Activated T-helper 2 cell treated with anti-CD3 and anti-CD28 coated beads, Interferon-gamma antibody, Interleukin-2, Interleukin-4, amounts not matched to agents 10 μg/mL and 5 μg/mL and 100 μg/mL, durations not matched to agents 14 hours and 24 hours and 36 hours (primary cell): ENCODE results near the gene ZNF446. TPM values are rescaled to one million over a fixed set of nuclear protein-coding genes. Genes with fewer than 3 reads are reported as not detected.
"Not testable (repeated sequence)": the region's sequence is repeated elsewhere in the genome, so short reads cannot be mapped to it uniquely, and the experiment has no call there.

Experiments used
- DNase-seq: peaks from one replicate; pipeline ENCODE4 v3.0.0; 2021; ENCODE audit warnings: low spot score
- H3K27ac Mint-ChIP-seq: one replicate; pipeline ENCODE4 v1.8.0; 2021; ENCODE audit warnings: mixed read lengths
- H3K27me3 Mint-ChIP-seq: one replicate; pipeline ENCODE4 v1.8.0; 2021; ENCODE audit warnings: low read depth, mixed read lengths
- H3K36me3 Mint-ChIP-seq: one replicate; pipeline ENCODE4 v1.8.0; 2021; ENCODE audit warnings: low read depth, mixed read lengths
- H3K4me1 Mint-ChIP-seq: one replicate; pipeline ENCODE4 v1.8.0; 2021; ENCODE audit warnings: low read depth, mixed read lengths
- H3K4me3 Mint-ChIP-seq: one replicate; pipeline ENCODE4 v1.8.0; 2021; ENCODE audit warnings: low read depth, mild to moderate bottlenecking, moderate library complexity, mixed read lengths
- H3K9me3 Mint-ChIP-seq: one replicate; pipeline ENCODE4 v1.8.0; 2021; ENCODE audit warnings: mixed read lengths
- intact Hi-C: fragments of 100-400 bp; cut with micrococcal nuclease; formaldehyde crosslinking; loops from one replicate; pipeline ENCODE4 v1.15.1; 2023
- total RNA-seq: library from RNA; stranded (reverse); gene quantifications from 2 replicates; pipeline ENCODE4 v1.2.3, GENCODE V29; 2022

The ZNF446 gene
- total RNA-seq, 1 donor from 2014 or later, result 6.9 TPM

DNA sequence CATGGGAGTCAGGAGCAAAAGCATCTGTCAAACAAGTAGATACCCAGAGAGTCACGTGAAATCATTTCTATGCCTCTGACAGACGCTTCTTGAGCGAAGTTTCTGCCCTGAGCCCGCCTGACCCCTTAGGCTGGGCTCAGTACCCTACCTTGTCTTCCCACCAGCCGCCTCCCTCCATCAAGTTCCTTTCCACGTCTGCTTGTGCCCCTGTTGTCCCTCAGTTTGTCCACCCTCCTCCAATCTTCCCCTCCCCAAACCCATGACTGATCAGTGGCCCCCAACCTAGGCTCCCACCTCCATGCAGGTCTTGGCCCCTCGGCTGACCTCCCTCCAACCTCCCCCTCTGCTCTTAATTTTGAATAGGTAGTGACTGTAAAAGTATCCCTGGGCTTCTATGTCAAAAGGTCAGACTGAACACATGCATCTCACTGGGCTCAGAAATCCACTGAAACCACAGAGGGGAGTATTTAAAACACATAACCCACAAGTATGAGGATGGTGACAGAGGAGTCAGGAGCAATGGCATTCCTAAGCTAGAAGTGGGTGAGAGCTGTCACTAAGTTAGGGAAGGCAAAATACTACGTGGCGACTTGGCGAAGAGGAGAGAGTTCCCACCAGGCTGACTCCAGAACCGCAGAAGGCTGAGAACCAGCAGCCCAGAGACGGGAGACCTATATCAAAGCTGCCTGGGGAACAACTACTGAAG is 1.7 kb upstream of the ZNF446 start:
- intact Hi-C loops, result no loop called here
- no peak for DNase-seq
- peaks cover 27% of the 10 kb centered on the region for H3K36me3 Mint-ChIP-seq
- no peaks in the 10 kb centered on the region for H3K9me3 Mint-ChIP-seq
- no peaks in the 10 kb centered on the region for H3K27me3 Mint-ChIP-seq
- H3K4me1 Mint-ChIP-seq, result peaks cover 18% of the 10 kb centered on the region
- peak overlapping the region; percentile 58 for H3K27ac Mint-ChIP-seq
- peak overlapping the region; percentile 35 for H3K4me3 Mint-ChIP-seq

DNA sequence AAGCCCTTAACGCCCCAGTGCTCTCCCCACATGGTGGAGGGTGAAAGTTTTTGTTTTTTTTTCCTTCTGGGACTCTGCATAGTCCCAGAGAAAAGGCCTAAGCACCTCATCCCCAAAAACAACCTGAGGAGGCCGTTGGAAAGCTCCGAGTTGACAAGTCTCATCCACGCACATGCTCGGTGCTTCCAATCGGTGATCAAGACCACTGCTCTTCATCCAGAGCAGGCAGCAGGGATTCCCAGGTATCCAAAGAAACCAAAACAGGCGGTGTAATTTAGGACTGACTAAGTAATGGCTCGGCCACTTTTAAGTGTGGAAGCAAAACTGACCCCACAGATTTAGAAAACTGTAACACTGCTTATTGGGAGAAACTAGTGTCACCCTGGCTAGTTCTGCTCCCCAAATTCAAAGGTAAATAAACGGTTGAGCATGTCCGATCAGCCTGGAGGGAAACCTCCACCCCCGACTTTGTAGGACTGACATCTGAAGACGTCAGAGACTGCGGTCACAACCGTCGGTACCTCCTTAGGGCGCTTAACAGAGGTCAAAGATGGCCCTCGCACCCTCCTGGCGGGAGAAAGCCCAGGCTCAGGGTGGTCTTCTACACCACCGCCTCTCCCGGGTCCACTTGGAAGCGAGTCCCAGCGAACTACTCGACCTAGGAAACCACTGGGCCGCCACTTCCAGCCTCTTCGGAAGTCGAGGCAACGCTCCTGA is 997 bp upstream of the ZNF446 start:
- H3K27me3 Mint-ChIP-seq, result no peaks in the 10 kb centered on the region
- peak overlapping the region; percentile 88 for H3K4me3 Mint-ChIP-seq
- peaks cover 18% of the 10 kb centered on the region for H3K4me1 Mint-ChIP-seq
- H3K27ac Mint-ChIP-seq, result peak overlapping the region; percentile 99
- no peaks in the 10 kb centered on the region for H3K9me3 Mint-ChIP-seq
- DNase-seq, result no peak
- intact Hi-C loops, result loop anchor here (1.0 kb wide), 2 partner anchors 8 to 44 kb away; partner anchors contain the start of genes ZBTB45 and ZNF324
- peaks cover 22% of the 10 kb centered on the region for H3K36me3 Mint-ChIP-seq

DNA sequence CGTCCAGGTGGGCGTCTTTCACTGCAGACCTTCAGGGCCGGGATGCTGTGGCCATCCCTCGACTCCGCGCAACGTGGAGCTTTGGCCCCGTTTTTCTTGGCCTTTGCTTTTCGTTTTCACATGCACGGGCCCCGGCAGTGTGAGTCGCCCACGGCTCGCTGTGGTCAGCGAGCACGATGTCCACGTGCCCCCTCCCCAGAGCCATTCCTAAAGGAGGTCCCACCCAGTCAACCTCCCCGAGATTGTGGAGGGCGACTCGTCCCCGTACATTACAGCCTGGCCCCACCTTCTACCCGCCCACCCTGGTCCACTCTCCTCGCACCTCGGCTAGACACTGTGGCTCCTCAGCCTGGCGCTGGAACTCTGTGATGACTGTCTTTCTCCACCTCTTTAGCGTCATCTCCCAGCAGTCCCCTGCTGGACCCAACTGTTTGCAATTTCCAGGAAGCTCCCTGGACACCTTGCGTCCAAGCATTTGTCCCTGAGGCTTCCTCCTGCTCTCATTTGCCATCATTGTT is 405 bp downstream of the ZNF446 start:
- Mint-ChIP-seq H3K4me1 (peaks cover 18% of the 10 kb centered on the region), H3K27ac (peak overlapping the region; percentile 93), H3K27me3 (no peaks in the 10 kb centered on the region), H3K9me3 (no peaks in the 10 kb centered on the region), H3K36me3 (peaks cover 16% of the 10 kb centered on the region), H3K4me3 (peak overlapping the region; percentile 88)
- intact Hi-C loops, result loop anchor here (1.0 to 2.0 kb wide), 5 partner anchors 12 to 96 kb away; partner anchors contain the start of genes ZNF324B, ZNF584 and ZNF837
- DNase-seq, result no peak

DNA sequence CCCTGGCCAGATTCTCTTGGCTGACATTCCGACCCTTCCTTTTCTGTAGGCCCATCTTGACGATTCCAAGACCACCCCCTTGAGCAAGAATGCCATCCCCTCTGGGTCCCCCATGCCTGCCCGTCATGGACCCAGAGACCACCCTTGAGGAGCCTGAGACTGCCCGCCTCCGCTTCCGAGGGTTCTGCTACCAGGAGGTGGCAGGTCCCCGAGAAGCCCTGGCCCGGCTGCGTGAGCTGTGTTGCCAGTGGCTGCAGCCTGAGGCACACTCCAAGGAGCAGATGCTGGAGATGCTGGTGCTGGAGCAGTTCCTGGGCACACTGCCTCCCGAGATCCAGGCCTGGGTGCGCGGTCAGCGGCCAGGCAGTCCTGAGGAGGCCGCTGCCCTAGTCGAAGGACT is 978 bp downstream of the ZNF446 start:
- intact Hi-C loops, result loop anchor here (2.0 kb wide), 3 partner anchors 26 to 96 kb away; partner anchors contain the start of genes ZNF324B, ZNF584 and ZNF837
- no peak for DNase-seq
- H3K9me3 Mint-ChIP-seq, result no peaks in the 10 kb centered on the region
- H3K27ac Mint-ChIP-seq, result peak overlapping the region; percentile 93
- H3K4me3 Mint-ChIP-seq, result peak overlapping the region; percentile 88
- H3K4me1 Mint-ChIP-seq, result peaks cover 18% of the 10 kb centered on the region
- no peaks in the 10 kb centered on the region for H3K27me3 Mint-ChIP-seq
- peaks cover 11% of the 10 kb centered on the region for H3K36me3 Mint-ChIP-seq

DNA sequence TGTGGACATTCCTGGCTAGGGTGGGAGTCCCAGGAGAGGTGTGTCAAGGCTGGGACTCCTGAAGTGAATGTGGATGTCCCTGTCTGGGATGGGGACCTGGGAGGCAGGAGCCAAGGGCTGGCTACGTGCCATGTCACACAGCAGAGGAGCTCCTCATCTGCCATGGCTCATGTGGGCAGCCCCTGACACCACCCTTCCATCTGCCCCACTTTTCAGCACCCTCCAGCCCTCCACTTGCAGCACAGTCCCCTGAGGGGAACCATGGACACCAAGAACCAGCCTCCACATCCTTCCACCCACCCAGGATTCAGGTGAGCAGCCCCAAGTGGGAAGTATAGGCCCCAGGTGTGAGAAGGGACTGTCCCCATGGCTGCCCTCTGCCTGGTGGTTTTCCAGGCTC is 1.7 kb downstream of the ZNF446 start:
- intact Hi-C loops, result loop anchor here (2.0 kb wide), 3 partner anchors 27 to 97 kb away; partner anchors contain the start of genes ZNF324B, ZNF584 and ZNF837
- peaks cover 3% of the 10 kb centered on the region for H3K36me3 Mint-ChIP-seq

DNA sequence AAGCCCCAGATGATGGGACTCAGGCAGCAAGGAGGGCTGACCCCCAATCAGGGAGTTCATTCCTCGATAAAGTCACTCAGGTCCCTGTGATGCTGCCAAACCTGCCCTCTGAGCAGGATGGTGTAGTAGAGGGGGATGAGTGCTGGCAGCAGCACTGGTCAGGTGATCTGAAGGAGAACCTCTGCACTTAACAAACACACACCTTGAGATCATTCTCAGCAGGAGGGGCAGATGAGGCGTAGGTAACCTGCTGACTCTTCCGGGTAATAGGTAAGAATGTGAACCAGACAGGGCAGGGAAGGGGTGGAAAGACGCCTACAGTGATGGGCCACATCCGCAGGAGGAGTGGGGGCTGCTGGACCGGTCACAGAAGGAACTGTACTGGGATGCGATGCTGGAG is 3.2 kb downstream of the ZNF446 start:
- H3K4me3 Mint-ChIP-seq, result no peak overlapping the region
- intact Hi-C loops, result no loop called here
- no peaks in the 10 kb centered on the region for H3K9me3 Mint-ChIP-seq
- peaks cover 7% of the 10 kb centered on the region for H3K36me3 Mint-ChIP-seq
- H3K27me3 Mint-ChIP-seq, result no peaks in the 10 kb centered on the region
- no peak overlapping the region for H3K27ac Mint-ChIP-seq
- H3K4me1 Mint-ChIP-seq, result peaks cover 14% of the 10 kb centered on the region
- DNase-seq, result no peak

More for the DNA sequence above, 1.7 kb downstream of the ZNF446 start:
- DNase-seq, result no peak
- Mint-ChIP-seq H3K27me3 (no peaks in the 10 kb centered on the region), H3K9me3 (no peaks in the 10 kb centered on the region), H3K4me1 (peaks cover 18% of the 10 kb centered on the region), H3K27ac (peak overlapping the region; percentile 17), H3K4me3 (peak overlapping the region; percentile 35)

DNA sequence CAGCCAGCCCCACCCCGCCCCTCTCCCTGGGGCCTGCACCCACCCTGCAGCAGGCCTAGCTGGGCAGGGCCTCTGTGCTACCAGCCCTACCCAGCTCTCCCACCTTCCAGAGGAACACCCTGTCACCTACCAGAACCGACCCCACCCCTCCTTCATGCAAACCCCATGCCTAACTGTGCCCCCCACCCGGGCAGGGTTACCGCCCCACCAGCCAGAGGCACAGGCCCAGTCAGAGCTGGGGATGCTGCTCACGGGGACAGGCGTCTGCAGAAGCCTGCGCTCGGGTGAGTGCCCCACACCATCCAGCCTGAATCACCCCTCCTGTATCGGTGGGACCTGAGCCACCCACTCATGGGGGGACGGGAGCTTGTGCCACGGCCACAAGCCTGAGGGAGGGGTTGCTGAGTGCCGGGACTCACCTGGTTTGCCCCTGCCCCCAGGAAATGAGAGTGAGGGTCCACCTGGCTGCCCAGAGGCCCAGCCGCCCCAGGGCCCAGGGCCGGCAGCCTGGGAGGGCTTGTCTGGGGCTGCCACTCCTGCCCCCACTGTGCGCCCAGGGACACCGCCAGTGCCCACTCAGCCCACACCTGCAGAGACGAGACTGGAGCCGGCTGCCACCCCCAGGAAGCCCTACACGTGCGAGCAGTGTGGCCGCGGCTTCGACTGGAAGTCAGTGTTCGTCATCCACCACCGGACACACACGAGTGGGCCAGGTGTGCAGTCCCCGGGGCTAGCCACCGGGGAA is 3.8 kb downstream of the ZNF446 start:
- H3K27me3 Mint-ChIP-seq, result no peaks in the 10 kb centered on the region
- no peak overlapping the region for H3K27ac Mint-ChIP-seq
- no peaks in the 10 kb centered on the region for H3K9me3 Mint-ChIP-seq
- peaks cover 7% of the 10 kb centered on the region for H3K36me3 Mint-ChIP-seq
- peaks cover 10% of the 10 kb centered on the region for H3K4me1 Mint-ChIP-seq
- no peak for DNase-seq
- no peak overlapping the region for H3K4me3 Mint-ChIP-seq
- intact Hi-C loops, result no loop called here

DNA sequence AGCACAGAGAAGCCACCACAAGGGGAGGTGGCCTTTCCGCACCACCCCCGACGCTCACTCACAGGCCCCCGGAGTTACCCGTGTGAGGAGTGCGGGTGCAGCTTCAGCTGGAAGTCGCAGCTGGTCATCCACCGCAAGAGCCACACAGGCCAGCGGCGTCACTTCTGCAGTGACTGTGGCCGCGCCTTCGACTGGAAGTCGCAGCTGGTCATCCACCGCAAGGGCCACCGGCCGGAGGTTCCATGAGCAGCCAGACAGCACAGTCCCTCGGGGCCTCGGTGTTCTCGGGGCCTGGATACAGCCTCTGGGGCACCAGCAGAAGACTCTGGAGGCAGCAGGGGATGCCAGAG is 4.3 kb downstream of the ZNF446 start:
- H3K4me3 Mint-ChIP-seq, result no peak overlapping the region
- DNase-seq, result no peak
- intact Hi-C loops, result no loop called here
- peaks cover 7% of the 10 kb centered on the region for H3K4me1 Mint-ChIP-seq
- no peak overlapping the region for H3K27ac Mint-ChIP-seq
- peaks cover 7% of the 10 kb centered on the region for H3K36me3 Mint-ChIP-seq
- H3K9me3 Mint-ChIP-seq, result no peaks in the 10 kb centered on the region
- H3K27me3 Mint-ChIP-seq, result no peaks in the 10 kb centered on the region

DNA sequence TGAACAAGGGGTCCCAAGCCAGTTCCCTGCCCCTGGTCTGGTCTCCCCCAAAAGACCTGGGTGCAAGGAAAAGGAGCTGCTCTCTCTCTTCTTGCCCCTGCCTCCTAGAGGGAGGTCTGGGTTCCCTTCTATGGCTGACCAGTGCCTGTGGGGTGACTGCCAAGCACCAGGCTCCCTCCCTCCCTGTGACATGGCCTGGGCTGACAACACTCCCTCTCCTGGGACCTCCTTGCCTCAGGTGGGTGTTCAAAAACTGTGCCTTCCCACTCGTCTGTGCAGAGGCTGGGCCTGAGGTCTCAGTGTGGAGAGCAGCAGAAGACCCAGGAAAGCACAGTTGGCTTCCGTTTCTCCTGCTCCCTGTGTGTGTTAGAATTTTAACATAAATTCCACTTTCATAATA is 4.7 kb downstream of the ZNF446 start:
- H3K27ac Mint-ChIP-seq, result no peak overlapping the region
- intact Hi-C loops, result no loop called here
- no peaks in the 10 kb centered on the region for H3K27me3 Mint-ChIP-seq
- DNase-seq, result no peak
- no peaks in the 10 kb centered on the region for H3K9me3 Mint-ChIP-seq
- H3K4me1 Mint-ChIP-seq, result peaks cover 7% of the 10 kb centered on the region
- H3K36me3 Mint-ChIP-seq, result peaks cover 7% of the 10 kb centered on the region
- no peak overlapping the region for H3K4me3 Mint-ChIP-seq

DNA sequence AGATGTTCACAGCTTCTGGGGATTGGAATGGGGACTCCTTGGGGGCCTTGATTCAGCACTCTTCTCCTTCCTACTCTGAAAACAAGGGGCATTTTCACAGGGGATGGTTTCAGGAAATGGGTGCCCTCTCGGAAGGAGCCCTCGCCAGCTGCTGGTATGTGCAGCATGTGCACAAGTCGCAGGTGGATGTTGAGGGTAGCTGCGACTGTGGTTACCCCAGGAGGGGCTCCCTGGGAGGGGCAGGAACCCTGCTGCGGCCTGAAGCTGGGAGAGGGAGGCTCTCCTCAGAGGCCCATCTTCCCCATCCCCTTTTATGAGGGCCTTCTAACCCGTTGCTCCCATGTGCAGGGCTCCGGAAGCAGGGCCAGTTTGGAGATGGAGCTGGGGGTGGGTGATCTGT is 6.2 kb downstream of the ZNF446 start:
- intact Hi-C loops, result no loop called here
- no peaks in the 10 kb centered on the region for H3K9me3 Mint-ChIP-seq
- H3K36me3 Mint-ChIP-seq, result peaks cover 7% of the 10 kb centered on the region
- no peak for DNase-seq
- no peak overlapping the region for H3K27ac Mint-ChIP-seq
- no peaks in the 10 kb centered on the region for H3K27me3 Mint-ChIP-seq
- no peak overlapping the region for H3K4me3 Mint-ChIP-seq
- peaks cover 2% of the 10 kb centered on the region for H3K4me1 Mint-ChIP-seq

DNA sequence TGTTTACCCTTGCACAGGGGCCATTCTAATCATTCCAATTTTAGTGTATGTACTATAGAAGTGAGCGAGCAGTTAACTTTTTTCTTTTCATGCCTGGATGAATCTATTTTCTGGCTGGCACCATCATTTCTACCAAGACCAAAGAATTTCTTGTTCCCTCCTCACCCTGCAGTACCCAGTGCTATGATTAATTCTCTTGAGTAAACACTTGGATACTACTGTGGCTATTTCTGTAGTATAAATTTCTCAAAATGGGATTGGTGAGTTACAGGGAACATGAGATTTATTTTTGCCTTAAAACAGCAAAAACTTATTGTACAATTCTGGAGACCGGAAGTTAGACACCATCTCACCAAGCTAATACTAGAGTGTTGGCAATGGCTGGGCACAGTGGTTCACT is 7.6 kb downstream of the ZNF446 start:
- intact Hi-C loops, result no loop called here
- Mint-ChIP-seq H3K36me3 (peaks cover 7% of the 10 kb centered on the region), H3K27ac (no peak overlapping the region)

DNA sequence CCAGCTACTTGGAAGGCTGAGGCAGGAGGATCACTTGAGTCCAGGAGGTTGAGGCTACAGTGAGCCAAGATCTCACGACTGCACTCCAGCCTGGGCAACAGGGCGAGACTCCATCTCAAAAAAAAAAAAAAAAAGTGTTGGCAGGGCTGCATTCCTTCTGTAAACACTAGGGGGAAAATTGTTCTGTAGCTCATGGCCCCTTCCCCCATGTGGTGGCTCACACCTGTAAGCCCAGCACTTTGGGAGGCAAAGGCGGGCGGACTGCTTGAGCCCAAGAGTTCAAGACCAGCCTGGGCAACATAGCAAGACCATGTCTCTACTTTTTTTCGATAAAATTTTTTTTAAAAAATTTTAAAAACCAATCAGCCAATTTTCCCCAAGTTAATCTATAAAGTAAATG is 8.2 kb downstream of the ZNF446 start:
- H3K9me3 Mint-ChIP-seq, DNase-seq, H3K36me3 Mint-ChIP-seq, H3K4me3 Mint-ChIP-seq, H3K4me1 Mint-ChIP-seq, H3K27me3 Mint-ChIP-seq, intact Hi-C loops, H3K27ac Mint-ChIP-seq: not testable (repeated sequence)

More for the DNA sequence above, 7.6 kb downstream of the ZNF446 start:
- Mint-ChIP-seq H3K4me3 (no peak overlapping the region), H3K4me1 (peaks cover 2% of the 10 kb centered on the region), H3K27me3 (no peaks in the 10 kb centered on the region), H3K9me3 (no peaks in the 10 kb centered on the region)
- no peak for DNase-seq
